ENCODE data around the gene EHF. TPM values are rescaled to one million over a fixed set of nuclear protein-coding genes. Genes with fewer than 3 reads are reported as not detected.
A peak's percentile ranks its signal among the peaks of the same experiment; 100 is the strongest.

EHF gene
- total RNA-seq, 4 donors from 2014 or later, result 3.8 to 13.9 (median 8.1) TPM

- no peak for DNase-seq
- Histone ChIP-seq H3K27me3 (no peaks in the 10 kb centered on the region), H3K4me1 (peaks cover 0 to 6% of the 10 kb centered on the region in 2 donors), H3K27ac (no peak overlapping the region), H3K36me3 (no peaks in the 10 kb centered on the region), H3K9me3 (no peaks in the 10 kb centered on the region), H3K4me3 (replicated peaks in 1 of 3) (no peak overlapping the region)
- intact Hi-C loops (cut with DNase I), result loop anchor here (5.0 to 10.0 kb wide), 2 partner anchors 303 to 811 kb away; no protein-coding TSS in a partner anchor
- 78 to 94% methylated on average over 3 to 4 of the region's 4 CpGs for WGBS, 2 donors
- TF ChIP-seq, protein P1, sequence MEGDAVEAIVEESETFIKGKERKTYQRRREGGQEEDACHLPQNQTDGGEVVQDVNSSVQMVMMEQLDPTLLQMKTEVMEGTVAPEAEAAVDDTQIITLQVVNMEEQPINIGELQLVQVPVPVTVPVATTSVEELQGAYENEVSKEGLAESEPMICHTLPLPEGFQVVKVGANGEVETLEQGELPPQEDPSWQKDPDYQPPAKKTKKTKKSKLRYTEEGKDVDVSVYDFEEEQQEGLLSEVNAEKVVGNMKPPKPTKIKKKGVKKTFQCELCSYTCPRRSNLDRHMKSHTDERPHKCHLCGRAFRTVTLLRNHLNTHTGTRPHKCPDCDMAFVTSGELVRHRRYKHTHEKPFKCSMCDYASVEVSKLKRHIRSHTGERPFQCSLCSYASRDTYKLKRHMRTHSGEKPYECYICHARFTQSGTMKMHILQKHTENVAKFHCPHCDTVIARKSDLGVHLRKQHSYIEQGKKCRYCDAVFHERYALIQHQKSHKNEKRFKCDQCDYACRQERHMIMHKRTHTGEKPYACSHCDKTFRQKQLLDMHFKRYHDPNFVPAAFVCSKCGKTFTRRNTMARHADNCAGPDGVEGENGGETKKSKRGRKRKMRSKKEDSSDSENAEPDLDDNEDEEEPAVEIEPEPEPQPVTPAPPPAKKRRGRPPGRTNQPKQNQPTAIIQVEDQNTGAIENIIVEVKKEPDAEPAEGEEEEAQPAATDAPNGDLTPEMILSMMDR (IDR thresholded peaks at IDR 0.05), result no peak
- TF ChIP-seq POLR2A (IDR thresholded peaks at IDR 0.05), result no peak
Observed at GRCh38 chr11:34583818-34584217, 37.1 kb upstream of the EHF start.

DNA sequence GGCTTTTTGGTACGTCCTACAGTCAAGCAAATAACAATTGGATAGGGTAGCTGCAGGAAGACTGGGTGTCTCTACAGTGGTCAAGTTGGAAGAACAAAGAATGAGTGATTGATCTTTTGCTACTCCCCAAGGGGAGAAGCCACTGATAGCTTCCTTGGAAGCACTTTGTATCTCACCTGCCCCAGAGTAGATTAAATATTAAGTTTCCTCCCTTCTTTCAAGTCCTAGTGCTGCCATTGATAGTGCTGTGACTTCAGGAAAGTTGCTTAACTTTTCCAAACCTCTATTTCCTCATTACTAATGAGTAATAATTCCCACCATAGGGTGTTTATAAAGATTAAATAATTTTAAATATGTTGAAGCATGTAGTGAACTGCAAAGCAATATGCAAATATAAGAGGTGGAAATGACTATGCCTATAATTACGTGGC is 35.6 kb upstream of the EHF start:
- no peak for TF ChIP-seq POLR2A (IDR thresholded peaks at IDR 0.05)
- TF ChIP-seq, protein P1 (IDR thresholded peaks at IDR 0.05), result no peak
- H3K9me3 ChIP-seq, result no peaks in the 10 kb centered on the region
- H3K4me3 ChIP-seq (replicated peaks in 1 of 3), result no peak overlapping the region
- no peaks in the 10 kb centered on the region for H3K36me3 ChIP-seq
- 76 to 83% methylated on average over 2 of the region's 2 CpGs for WGBS, 2 donors
- no peak for DNase-seq
- no peaks in the 10 kb centered on the region for H3K27me3 ChIP-seq
- H3K4me1 ChIP-seq, result peaks cover 0 to 6% of the 10 kb centered on the region in 2 donors
- intact Hi-C loops (cut with DNase I), result loop anchor here (10.0 kb wide), 1 partner anchor 809 kb away; no protein-coding TSS in a partner anchor
- no peak overlapping the region for H3K27ac ChIP-seq

- Histone ChIP-seq H3K4me1 (peaks cover 0 to 6% of the 10 kb centered on the region in 2 donors), H3K36me3 (no peaks in the 10 kb centered on the region), H3K27ac (no peak overlapping the region), H3K9me3 (no peaks in the 10 kb centered on the region), H3K27me3 (no peaks in the 10 kb centered on the region), H3K4me3 (replicated peaks in 1 of 3) (no peak overlapping the region)
- intact Hi-C loops (cut with DNase I), result loop anchor here (10.0 kb wide), 1 partner anchor 809 kb away; no protein-coding TSS in a partner anchor
- no peak for TF ChIP-seq POLR2A (IDR thresholded peaks at IDR 0.05)
- TF ChIP-seq, protein P1 (IDR thresholded peaks at IDR 0.05), result peak in 5 of 6 experiments; percentile 49 to 94 (median 73)
- no peak for DNase-seq
- WGBS, 2 donors, result 5 to 9% methylated on average over 4 of the region's 4 CpGs
Observed at GRCh38 chr11:34585735-34586487, 35.0 kb upstream of the EHF start.

DNA sequence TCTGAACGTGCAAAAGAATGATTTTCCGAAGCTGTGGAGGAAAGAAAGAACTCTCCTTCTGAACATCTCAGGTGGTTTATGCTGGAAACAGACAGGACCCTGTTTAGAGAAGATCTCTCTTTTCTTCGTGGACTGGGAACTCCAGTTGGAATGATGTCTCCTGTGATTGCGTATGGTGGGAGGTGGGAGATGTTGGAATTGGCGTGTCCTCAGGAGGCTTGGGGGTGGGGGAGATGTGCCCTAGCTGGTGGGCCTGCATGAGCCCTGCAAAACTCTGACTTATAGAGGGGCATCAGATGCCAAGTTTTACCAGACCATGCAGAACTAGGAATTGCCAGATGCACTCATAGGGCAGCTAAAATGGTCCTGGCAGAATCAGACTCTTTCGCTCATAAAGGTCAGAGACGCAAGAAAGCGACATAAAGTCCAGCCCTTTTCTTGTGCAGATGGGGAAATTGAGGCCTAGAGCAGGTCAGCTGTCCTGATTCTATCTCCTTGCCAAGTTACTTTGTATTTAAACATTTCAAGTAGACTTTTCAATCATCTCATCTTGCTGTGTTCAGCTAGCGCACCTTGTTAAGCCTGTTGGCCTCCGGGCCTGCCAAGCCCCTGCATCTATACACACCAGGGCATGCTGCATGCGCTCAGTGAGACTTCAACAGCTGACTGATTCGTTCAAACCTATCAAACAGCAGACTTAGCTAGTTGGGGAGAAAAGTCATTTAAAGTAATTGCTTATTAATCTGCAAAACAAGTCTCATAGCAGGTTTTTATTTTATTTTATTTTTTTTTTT is 34.2 kb upstream of the EHF start:
- H3K9me3 ChIP-seq, result no peaks in the 10 kb centered on the region
- no peaks in the 10 kb centered on the region for H3K27me3 ChIP-seq
- H3K4me1 ChIP-seq, result peaks cover 0 to 6% of the 10 kb centered on the region in 2 donors
- no peak overlapping the region for H3K27ac ChIP-seq
- intact Hi-C loops (cut with DNase I), result loop anchor here (10.0 kb wide), 1 partner anchor 808 kb away; no protein-coding TSS in a partner anchor
- H3K4me3 ChIP-seq (replicated peaks in 1 of 3), result no peak overlapping the region
- TF ChIP-seq POLR2A (IDR thresholded peaks at IDR 0.05), result no peak
- TF ChIP-seq, protein P1 (IDR thresholded peaks at IDR 0.05), result no peak
- H3K36me3 ChIP-seq, result no peaks in the 10 kb centered on the region
- WGBS, 2 donors, result 55 to 61% methylated on average over 12 of the region's 12 CpGs
- DNase-seq, result peak in 1 of 2 donors; percentile 12

All from thyroid gland (tissue), 4 donors.